ENCODE data around the gene GON4L. TPM values are rescaled to one million over a fixed set of nuclear protein-coding genes. Genes with fewer than 3 reads are reported as not detected.

GON4L gene
- total RNA-seq, 1 experiment from 2014 or later = 53.4 TPM

DNA sequence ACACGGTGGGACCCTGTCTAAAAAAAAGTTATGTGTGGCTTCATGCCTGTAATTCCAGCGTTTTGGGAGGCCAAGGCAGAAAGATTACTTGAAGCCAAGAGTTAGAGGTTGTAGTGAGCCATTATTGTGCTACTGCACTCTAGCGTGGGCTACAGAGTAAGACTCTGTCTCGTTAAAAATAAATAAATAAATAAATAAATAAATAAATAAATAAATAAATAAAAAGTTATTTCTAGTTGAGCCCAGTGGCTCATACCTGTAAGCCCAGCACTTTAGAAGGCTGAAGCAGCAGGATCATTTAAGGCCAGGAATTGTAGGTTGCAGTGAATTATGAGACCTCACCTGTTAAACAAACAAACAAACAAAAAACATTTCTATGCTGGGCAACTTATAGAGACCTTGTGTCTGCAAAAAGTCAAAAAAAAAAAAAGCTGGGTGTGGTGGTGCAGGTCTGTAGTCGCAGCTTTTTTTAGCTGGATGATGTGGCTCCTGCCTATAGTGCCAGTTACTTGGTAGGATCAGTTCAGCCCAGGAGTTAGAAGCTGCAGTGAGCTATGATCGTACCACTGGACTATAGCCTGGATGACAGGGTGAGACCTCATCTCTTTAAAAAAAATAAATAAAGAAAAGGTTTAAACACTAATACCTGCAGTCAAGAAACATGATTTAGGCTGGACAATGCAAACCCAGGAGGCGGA is 25.6 kb downstream of the GON4L start:
- TF ChIP-seq, protein P1, sequence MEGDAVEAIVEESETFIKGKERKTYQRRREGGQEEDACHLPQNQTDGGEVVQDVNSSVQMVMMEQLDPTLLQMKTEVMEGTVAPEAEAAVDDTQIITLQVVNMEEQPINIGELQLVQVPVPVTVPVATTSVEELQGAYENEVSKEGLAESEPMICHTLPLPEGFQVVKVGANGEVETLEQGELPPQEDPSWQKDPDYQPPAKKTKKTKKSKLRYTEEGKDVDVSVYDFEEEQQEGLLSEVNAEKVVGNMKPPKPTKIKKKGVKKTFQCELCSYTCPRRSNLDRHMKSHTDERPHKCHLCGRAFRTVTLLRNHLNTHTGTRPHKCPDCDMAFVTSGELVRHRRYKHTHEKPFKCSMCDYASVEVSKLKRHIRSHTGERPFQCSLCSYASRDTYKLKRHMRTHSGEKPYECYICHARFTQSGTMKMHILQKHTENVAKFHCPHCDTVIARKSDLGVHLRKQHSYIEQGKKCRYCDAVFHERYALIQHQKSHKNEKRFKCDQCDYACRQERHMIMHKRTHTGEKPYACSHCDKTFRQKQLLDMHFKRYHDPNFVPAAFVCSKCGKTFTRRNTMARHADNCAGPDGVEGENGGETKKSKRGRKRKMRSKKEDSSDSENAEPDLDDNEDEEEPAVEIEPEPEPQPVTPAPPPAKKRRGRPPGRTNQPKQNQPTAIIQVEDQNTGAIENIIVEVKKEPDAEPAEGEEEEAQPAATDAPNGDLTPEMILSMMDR (conservative IDR thresholded peaks at IDR 0.05) = no peak
- DNase-seq = no peak
- Histone ChIP-seq H3K14ac (ENCODE audit: insufficient read depth, low read length) (no peak overlapping the region), H3K23me2 (ENCODE audit: insufficient read length, low read depth, low read length, poor library complexity, severe bottlenecking) (no peaks in the 10 kb centered on the region), H4K8ac (replicated peaks; ENCODE audit: insufficient read length, low read depth, low read length) (no peak overlapping the region), H2AK5ac (ENCODE audit: insufficient read length, low read length) (no peak overlapping the region), H3K79me1 (ENCODE audit: insufficient read depth, low read depth, low read length, poor library complexity, severe bottlenecking) (no peaks in the 10 kb centered on the region), H3K23ac (ENCODE audit: insufficient read length, low read depth, low read length) (no peak overlapping the region), H3K27me3 (ENCODE audit: insufficient read depth, low read length) (no peaks in the 10 kb centered on the region), H4K5ac (ENCODE audit: insufficient read length, low read depth, low read length) (no peak overlapping the region), H3K9ac (ENCODE audit: extremely low read depth, insufficient read length, low read length) (no peak overlapping the region), H2BK120ac (ENCODE audit: low read depth, low read length, poor library complexity, severe bottlenecking) (no peak overlapping the region), H3K4ac (ENCODE audit: low read depth, low read length) (no peak overlapping the region), H4K91ac (ENCODE audit: insufficient read length, low read depth, low read length) (no peak overlapping the region), H3K18ac (ENCODE audit: insufficient read length, low read depth, low read length) (no peak overlapping the region), H3K4me2 (ENCODE audit: insufficient read depth, insufficient read length, low read length) (no peak overlapping the region), H2BK20ac (ENCODE audit: low read depth, low read length, poor library complexity, severe bottlenecking) (no peak overlapping the region), H3K79me2 (ENCODE audit: insufficient read depth, low read length) (no peaks in the 10 kb centered on the region; the same call in 1 of the 2 replicates), H2AFZ (ENCODE audit: low read length) (no peak overlapping the region), H3K27ac (ENCODE audit: insufficient read length, low read depth, low read length) (no peak overlapping the region), H2BK15ac (ENCODE audit: low read depth, low read length) (no peak overlapping the region), H2BK12ac (ENCODE audit: insufficient read length, low read depth, low read length) (no peak overlapping the region), H3T11ph (ENCODE audit: low read length) (no peak overlapping the region), H4K20me1 (ENCODE audit: control insufficient read depth, insufficient read depth, insufficient read length) (no peaks in the 10 kb centered on the region), H3K56ac (ENCODE audit: insufficient read length, low read depth, low read length) (no peak overlapping the region), H3K9me3 (ENCODE audit: control insufficient read depth, low read depth, low read length) (no peaks in the 10 kb centered on the region), H3K4me1 (ENCODE audit: insufficient read depth, low read length) (no peaks in the 10 kb centered on the region), H2BK5ac (ENCODE audit: insufficient read length, low read length) (no peak overlapping the region)
- H3K27me3 Mint-ChIP-seq (ENCODE audit: low read depth) = no peaks in the 10 kb centered on the region
- WGBS (ENCODE audit: extremely low coverage, insufficient read length, low lambda C conversion rate) = no CpG with 5 or more reads among the region's 7 CpGs
- H3K4me1 Mint-ChIP-seq = peaks cover 8 to 19% of the 10 kb centered on the region in 2 experiments
- H3K36me3 Mint-ChIP-seq (ENCODE audit: insufficient read depth in 1 of 3, low read depth in 3 of 3) = peaks cover 28 to 37% (median 31%) of the 10 kb centered on the region in 3 experiments
- no peak overlapping the region for H3K27ac Mint-ChIP-seq
- no peak overlapping the region for H3K4me3 Mint-ChIP-seq
- H3K9me3 Mint-ChIP-seq = peaks cover 4 to 5% of the 10 kb centered on the region in 2 experiments; a peak in 3 of 5 replicates
